Pons (tissue), 1 donor: ENCODE measurements around the gene TMEM129.

ENCODE experiments used
- DNase-seq: peaks from one replicate; pipeline ENCODE4 v3.0.0-alpha.2; 2016; ENCODE audit warnings: low spot score

The TMEM129 gene

GRCh38 chr4:1669270-1669669, 51.9 kb downstream of the TMEM129 start:
- no peak for DNase-seq

- no peak for DNase-seq
Observed at GRCh38 chr4:1668488-1668840, 52.7 kb downstream of the TMEM129 start.

- no peak for DNase-seq
Observed at GRCh38 chr4:1667273-1667672, 53.9 kb downstream of the TMEM129 start.

- no peak for DNase-seq
Observed at GRCh38 chr4:1666391-1666790, 54.7 kb downstream of the TMEM129 start.
